HG02678 (cell line): ENCODE results near the gene DMXL2.
"Not testable (repeated sequence)": the region's sequence is repeated elsewhere in the genome, so short reads cannot be mapped to it uniquely, and the experiment has no call there.

Experiments used
- ATAC-seq: cut with Tn5 transposase; IDR thresholded peaks from one replicate; pipeline ENCODE4 v1.9.1; 2021; ENCODE audit warnings: mild to moderate bottlenecking, moderate library complexity; ENCODE audit not compliant: unreplicated experiment

The DMXL2 gene

DNA sequence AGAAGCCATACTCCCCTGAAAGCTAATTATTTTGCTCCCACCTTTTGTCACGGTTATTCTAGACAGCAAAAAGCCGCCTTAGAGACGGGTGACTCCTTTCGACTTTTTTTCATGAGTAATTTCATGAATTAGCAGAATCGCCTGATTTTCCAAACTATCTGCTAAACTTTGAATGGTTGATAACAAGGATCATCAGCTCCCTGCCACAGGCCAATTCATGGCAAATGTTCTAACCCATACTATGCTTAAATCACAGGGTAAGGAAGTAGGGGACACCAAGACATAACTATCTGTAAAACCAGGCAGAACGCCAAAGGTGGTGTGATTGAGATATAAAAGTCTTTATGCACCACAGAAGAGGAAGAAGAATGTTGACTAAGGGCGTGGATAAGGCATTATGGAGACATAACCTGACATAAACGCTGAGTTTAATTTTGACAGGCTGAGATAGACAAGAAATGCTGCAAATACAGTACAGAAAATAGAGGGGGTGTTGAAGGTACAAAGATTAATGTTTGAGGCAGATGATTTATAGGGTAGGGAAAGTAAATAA is 891 bp upstream of the DMXL2 start:
- no peak for ATAC-seq

DNA sequence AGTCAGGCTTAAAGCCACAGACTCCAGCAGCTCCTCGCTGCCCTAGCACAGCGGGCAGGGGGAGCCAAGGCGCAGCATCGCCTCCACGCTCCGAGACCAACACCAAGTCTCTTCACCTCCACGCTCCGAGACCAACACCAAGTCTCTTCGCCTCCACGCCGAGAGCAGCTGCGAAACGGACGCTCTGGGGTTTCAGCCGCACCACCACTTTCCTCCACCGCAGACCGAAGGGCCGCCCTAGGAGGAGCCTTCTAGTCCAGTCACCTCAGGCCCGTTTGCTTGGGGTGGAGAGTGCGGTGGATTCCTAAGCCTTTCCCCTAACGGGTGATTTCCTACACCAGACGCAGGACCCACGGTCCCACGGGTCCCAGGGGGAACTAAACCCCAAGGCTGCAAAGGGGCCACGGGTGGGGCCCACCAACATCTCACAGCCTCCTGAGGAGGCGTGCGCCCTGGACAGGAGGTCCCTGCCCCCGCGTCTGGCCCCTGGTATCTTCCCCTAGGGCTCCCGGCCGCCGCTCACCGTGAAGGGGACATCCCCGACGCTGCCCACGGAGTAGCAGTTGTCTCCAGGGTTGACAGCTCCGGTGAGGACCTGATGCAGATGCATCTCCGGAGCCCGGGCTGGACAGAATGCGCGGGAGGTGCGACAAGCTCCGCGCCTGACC is 501 bp downstream of the DMXL2 start:
- ATAC-seq: peak; percentile 51

DNA sequence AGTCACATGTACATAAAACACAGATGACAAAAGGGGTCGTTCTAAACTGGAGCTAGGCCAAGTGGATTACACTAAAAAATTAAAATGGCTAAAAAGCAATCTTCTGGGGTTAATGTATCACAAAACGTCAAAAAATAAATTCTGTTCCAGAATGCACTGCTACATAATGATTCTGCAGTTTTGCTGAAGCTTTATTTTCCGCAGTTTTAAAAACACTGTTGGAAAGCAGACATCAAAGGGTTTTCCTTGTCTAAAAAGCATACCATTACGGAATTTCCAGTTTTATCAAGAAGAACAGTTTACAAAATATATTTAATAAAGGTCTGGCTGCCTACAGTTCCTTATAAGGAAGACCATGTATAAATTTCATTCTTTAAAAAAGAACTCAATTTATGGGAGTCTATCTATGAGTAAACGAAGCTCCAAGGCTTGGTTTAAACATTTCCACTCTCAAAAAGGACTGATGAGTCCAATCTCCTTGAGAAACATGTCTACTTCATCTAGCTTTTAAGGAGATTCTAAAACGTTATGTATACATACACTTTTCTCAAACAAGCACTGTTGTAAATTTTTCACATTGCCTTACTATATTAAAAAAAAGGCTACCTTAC is 1.3 kb downstream of the DMXL2 start:
- ATAC-seq: no peak

DNA sequence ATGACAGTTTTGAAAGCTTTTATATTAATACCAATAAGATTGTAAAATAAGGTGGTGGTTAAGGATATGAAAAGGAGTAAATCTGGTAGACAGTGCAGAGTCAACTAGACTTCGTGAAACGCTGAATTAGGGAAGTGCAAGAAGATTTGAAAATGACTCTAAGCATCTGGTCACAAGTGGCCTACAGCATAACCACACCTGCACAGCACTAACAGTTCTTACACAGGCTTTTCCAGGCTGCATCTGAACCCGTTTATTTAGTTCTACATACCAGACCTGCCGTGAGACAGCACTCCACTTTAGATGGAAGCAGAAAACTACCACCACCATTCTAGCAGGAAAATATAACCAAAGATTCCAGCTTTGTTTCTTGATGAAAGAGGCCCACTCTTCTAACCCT is 1.9 kb downstream of the DMXL2 start:
- ATAC-seq: peak; percentile 44

DNA sequence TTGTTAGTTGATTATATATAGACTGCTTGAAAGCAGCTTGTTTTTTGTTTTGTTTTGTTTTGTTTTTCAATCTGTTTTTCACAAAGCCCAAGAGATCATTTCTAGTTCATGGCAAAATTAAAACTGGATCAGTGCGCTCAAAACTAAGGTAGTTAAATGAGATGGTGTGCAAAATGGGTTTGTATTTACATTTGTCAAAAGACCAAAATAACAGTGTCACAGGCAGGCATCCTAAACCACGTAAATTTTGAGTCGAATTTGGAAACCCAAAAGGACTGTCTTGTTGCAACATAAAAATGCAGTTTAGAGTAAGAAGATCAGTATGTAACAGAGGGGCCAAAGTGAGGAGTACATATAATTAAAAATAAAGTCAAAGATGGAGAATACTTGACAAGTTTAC is 2.4 kb downstream of the DMXL2 start:
- no peak for ATAC-seq

DNA sequence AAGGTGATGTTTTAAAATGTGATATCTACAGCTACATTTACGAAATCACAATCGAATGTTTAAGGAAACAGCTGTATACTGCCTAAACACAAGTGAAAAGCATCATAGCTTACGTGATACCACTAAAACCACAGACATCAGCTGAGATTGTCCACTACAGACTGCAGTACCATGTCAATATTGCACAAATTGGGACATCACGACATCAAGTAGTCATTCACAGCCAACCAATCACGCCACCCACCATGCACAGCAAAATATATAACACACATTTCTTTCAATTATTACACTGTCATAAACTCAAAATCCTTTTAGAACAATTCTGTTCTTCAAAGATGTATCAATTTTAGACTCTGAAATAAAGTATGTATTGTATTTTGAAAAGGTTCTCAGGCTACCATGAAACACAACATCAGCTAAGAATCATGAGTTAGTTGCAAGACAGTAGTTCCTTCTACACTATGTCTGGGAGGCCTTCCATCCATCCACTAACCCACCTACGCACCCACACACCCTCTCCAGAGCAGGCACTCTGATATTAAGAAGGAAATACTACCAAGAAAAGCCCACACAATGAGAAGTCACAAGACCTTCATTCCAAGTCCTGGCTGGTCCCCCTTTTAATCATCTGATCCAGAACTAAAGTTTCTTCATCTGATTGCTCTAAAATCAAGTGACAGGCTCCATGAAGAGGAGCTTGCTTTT is 3.1 kb downstream of the DMXL2 start:
- no peak for ATAC-seq

DNA sequence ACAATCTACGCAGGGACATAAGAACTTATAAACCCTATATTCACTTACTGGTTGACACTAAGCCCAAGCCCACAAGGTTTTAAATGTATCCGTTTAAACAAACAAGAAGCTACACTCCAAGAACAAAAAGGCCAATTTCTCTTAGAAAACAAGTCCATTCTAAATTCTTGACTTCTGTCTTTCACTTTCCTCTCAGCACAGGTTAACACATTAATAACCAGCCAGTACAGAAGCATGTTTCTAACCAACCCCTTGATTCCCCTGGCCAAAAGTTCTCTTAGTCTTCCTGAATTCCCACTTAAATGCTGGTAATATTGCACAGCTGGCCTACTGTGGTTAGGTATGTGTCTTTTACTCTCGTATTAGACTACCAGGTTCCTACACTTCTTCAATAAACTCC is 4.7 kb downstream of the DMXL2 start:
- no peak for ATAC-seq

DNA sequence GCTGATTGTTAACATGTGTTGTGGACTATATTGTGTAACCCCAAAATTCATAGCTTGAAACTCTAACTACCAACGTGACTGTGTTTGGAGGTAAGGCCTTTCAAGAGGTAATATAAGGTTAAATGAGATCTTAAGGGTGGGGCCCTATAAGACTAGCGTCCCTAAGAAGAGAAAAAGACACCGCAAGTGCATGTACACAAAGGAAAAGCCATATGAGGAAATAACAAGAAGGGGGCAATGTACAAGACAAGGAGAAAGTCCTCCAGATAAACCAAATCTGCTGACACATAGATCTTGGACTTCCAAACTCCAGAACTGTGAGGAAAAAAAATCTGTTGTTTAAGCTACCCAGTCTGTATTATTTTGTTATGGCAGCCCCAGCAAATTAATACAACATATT is 8.6 kb downstream of the DMXL2 start:
- no peak for ATAC-seq

DNA sequence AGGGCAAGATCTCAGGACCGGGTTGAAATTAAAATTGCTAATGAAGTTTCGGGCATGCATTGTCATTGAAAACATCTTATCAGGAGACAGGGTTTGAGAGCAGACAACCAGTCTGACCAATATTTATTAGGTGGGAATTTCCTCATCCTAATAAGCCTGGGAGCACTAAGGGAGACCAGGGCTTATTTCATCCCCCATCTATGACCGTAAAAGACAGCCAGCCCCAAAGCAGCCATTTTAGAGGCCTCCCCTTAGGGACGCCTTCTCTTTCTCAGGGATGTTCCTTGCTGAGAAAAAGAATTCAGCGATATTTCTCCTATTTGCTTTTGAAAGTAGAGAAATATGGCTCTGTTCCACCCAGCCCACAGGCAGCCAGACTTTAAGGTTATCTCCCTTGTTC is 9.9 kb downstream of the DMXL2 start:
- ATAC-seq: not testable (repeated sequence)

DNA sequence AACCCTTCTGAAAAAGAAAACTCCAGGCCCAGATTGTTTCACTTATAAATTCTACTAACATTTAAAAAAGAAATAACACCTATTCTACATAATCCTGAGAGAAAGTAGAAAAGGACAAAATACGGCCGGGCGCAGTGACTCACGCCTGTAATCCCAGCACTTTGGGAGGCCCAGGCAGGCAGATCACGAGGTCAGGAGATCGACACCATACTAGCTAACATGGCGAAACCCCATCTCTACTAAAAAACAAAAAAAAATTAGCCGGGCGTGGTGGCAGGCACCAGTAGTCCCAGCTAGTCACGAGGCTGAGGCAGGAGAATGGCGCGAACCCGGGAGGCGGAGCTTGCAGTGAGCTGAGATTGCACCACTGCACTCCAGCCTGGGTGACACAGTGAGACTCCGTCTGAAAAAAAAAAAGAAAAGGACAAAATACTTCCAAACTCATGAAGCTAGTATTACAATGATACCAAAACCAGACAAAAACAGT is 19.1 kb downstream of the DMXL2 start:
- ATAC-seq: not testable (repeated sequence)

DNA sequence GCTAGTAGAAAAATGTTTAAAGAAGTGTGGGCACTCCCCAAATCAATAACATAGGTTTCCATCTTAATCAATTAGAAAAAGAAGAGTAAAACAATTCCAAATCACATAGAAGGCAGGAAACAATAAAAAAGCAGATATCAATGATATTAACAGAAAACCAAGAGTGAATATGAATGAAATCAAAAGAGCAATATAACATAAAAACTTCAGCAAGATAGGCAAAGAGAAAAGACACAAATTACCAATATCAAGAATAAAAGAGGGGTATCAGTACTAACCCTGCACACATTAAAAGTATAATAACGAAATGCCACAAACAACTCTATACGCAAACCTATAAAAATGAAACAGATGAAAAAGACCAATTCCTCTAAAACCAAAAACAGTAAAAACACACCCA is 19.6 kb downstream of the DMXL2 start:
- no peak for ATAC-seq

DNA sequence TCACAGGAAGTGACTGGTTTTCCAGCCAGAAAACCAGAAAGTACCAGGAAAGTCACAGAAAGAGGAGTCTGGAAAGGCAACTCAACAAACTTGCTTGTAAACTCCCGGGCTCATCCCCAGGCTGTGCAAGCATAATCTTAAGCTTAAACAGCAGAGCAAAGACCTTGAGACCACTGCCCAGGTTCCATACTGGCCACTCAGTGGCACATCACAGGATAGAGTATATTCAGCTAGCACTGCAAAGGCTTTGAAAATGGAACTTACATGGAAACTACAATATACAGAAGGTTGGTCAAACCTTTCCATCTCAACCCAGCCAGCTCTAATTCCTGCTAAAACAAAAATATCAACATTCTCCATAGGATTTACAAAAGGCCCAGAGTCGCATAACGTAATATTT is 20.1 kb downstream of the DMXL2 start:
- no peak for ATAC-seq

DNA sequence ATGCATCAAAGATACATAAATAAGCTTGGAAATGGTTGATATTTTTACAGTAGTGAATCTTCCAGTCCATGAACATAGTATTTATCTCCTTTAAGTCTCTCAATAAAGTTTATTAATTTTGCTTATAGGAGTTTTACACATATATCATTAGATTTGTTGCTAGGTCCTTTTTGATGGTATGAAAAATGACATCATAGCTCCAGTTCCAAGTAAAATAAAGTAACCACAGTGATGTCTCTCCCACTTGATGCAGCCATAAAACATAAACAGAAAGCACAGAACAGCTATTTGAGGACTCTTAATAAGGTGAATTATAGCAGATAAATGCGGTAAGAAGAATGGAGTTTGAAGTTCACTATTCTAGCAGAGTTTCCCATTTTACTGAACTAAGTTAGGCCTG is 20.8 kb downstream of the DMXL2 start:
- no peak for ATAC-seq

DNA sequence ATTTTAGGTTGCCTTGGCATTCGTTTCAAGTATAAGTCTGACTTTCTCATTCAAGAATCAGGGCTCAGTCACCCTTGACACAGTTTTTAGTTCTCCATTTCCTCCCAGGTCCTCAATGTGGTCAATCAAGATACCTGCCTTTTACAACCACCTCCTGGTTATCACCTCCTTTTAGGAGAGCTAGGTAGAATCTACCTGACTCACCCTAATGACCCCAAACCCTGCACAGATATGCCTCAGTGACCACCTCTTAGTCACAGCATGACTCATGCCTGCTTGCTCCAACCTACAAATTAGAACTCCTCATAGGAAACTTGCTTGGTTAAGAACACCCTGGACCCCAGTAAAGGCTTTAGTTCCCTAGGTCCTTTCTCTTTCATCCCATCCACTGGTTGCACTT is 22.5 kb downstream of the DMXL2 start:
- ATAC-seq: no peak

DNA sequence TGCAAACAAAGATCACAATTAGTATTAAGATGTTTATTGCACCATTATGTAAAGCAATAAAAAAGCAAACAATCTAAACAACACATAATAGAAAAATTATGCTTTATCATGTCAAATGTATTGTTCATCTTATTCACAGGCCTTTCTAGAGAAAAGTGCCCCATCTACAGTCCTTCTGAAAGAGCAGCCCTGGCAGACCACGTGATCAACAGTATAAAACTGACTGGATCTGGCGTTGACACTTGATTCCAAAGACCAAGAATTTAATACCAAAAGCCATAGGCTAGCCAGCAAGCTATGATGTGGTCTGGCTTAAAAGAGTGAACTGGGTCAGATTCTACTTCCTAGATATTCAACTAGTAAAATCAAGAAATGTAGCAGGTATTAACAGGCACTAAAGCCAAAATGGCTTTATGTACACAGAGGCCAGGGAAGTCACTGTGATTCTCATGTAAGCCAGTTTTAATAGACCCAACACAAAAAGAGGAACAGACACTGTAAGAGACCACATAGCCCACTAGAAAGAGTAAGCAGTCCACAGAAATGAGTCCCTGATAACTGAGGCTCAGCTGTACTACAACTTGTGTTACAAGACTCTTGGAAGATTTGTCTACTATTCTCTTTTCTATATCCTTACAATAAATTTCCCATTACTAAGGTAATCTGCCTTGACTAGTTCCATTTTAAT is 32.5 kb downstream of the DMXL2 start:
- ATAC-seq: no peak

DNA sequence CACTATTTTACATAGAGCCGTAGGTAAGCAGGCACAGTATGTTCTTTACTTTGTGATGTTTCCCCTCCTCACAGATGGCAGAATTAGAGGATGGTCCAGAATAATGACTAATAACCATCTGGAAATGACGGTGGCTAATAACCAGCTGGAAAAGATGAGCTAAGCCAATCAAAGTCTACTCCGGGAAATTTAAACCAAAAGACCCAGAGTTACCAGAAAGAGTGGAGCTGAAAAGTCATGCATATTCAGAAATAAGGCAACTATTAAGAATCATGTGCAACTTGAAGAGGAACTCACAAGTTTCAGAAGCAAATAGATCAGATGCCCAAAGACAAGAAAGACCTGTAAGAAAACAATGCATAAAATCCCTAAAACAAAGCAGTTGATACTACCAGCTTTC is 33.6 kb downstream of the DMXL2 start:
- no peak for ATAC-seq

DNA sequence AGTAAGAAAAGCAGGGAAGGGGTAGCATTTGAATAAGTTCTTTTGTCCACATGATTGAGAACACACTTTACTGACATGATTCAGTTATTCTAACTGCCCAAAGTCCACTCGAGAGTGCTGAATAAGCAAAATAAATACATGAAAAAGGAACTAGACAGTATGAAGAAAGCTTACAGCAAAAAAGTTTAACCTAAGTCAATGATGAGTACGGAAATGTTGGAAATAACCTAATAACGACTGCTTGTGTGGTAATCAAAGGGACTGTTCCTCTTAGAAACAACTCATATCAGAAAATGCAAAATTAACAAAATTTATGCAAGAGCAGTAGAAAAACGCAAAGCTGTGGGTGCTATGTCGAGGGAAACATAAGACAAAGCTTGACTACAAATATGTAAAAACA is 36.6 kb downstream of the DMXL2 start:
- ATAC-seq: no peak

DNA sequence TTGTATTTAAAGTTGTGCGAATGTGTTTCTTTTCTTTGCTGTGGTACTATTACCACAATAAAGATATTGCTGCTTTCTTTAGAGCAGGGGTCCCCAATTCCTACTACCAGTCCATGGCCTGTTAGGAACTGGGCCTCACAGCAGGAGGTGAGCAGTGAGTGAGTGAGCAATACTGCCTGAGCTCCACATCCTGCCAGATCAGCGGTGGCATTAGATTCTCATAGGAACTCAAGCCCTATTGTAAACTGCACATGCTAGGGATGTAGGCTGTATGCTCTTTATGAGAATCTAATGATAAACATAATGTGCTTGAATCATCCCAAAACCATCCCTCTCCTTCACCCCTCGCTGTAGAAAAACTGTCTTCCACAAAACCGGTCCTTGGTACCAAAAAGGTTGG is 41.6 kb downstream of the DMXL2 start:
- ATAC-seq: no peak

DNA sequence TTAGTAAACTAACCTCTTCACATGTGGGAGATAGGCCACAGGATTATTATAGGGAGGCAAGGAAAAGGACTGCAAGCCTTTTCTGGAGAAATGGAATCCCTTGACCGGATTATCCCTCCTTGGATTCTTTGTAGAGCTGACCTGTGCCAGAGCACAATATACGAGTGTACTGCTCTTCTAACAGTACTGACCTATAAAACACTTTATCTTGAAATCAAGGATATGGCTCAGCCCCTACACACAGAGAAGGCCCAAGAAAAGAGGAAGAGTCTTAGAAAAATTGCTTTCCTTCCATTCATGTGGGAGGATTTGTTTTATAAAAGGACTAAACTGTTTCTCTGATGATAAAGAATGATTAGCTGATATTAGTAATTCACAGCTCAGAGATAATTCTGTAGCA is 42.2 kb downstream of the DMXL2 start:
- no peak for ATAC-seq

DNA sequence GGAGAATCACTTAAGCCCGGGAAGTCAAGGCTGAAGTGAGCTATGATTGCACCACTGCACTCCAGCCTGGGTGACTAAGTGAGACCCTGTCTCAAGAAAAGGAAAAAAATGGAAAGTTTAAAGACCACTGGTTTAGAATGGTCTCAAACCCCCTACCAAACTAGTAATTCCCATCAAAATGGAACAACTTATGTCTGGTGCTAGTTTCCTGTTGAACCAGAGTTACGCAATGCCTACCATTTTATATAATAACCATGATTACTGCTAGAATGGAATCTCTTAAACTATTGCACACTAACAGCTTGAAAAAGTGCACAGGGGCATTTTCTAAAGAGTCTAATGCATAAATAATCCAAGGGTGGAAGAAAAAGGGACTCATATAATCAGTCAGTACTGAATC is 43.6 kb downstream of the DMXL2 start:
- ATAC-seq: no peak

DNA sequence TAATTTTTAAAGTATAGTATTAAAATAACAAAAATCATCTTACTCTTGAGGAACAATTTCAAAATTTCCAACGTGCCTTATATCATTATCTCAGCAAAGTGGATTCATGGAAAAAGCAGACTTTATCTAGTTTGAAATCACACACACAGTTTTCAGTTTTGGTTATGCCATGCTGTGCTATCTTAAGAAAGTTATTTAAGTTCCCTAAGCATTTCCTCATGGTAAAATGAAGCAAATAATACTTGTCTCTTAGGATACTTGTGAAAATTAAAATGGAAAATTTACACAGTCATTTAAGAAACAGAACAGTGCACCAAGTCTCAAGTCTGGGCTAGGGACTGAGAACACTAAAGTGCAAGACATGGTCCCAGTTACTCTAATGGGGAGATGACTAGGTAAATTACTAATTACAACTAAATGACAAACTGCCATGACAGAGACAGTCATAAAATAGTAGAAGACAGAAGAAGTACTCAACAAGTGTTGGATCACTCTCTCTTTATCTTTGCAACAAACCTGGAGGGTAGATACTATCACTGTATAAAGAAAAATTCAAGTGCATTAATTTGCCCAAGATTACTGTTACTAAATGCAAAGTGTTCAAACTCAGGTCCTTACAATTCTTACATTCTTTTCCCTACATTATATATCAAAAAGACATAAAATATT is 44.8 kb downstream of the DMXL2 start:
- ATAC-seq: no peak
